OCI-LY7 (cell line): ENCODE measurements around the gene TXN.

Experiments used
- EZH2phosphoT487 ChIP-seq: fragments of 200-600 bp; sonication (generic); IDR thresholded peaks from 2 replicates; pipeline ENCODE4 v1.6.1; 2018; ENCODE audit warnings: low read depth, borderline replicate concordance, mild to moderate bottlenecking, mixed run types, antibody characterized with exemption, low read length, moderate library complexity, mixed read lengths
- TF ChIP-seq, protein P1 (sequence below): fragments of 200-600 bp; sonication (generic); conservative IDR thresholded peaks from 2 replicates; pipeline ENCODE4 v1.5.1; 2014; ENCODE audit warnings: mild to moderate bottlenecking, antibody characterized with exemption, low read length, moderate library complexity, mixed read lengths

DNA sequence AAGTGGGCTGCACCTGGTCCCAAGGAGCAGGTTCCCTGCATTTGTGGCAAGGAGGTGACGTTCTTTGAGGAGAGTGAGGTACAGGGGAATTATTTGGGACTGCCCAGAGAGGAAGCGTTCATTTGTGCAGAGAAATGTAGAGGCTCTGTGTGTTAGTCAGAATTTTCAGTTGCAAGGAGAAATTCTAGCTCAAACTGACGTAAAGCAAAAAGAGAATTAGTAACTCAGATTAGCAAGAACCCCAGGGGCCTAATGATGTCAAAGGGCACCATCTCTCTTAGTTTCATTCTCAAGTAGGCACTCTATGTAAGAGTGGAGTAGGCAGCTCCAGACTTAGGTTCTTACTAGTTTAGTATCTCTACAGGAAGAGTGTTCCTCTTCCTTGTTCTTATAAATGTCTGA is 2.4 kb upstream of the TXN start:
- TF ChIP-seq, protein P1, sequence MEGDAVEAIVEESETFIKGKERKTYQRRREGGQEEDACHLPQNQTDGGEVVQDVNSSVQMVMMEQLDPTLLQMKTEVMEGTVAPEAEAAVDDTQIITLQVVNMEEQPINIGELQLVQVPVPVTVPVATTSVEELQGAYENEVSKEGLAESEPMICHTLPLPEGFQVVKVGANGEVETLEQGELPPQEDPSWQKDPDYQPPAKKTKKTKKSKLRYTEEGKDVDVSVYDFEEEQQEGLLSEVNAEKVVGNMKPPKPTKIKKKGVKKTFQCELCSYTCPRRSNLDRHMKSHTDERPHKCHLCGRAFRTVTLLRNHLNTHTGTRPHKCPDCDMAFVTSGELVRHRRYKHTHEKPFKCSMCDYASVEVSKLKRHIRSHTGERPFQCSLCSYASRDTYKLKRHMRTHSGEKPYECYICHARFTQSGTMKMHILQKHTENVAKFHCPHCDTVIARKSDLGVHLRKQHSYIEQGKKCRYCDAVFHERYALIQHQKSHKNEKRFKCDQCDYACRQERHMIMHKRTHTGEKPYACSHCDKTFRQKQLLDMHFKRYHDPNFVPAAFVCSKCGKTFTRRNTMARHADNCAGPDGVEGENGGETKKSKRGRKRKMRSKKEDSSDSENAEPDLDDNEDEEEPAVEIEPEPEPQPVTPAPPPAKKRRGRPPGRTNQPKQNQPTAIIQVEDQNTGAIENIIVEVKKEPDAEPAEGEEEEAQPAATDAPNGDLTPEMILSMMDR: no peak
- no peak for TF ChIP-seq EZH2phosphoT487
